ENCODE data around the gene MIS18A.

DNA sequence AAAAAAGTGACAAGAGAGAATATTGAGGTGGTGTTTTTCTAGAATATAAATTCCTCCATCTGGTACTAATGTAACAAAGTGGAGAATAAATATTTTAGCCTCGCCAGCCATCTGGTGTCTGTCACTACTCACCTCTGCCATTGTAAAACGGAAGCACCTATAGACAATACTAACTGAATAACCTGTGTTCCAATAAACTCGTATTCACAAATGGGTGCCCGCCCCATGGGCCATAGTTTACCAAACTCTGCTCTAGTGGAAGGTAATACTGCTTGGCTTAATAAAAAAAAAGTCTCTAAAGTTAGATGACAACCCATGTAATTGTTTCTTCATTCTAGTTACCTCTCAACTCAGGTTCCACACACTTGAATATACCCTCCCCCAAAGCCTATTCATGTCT lies 8.1 kb downstream of the MIS18A start:
- TF ChIP-seq, protein P1, sequence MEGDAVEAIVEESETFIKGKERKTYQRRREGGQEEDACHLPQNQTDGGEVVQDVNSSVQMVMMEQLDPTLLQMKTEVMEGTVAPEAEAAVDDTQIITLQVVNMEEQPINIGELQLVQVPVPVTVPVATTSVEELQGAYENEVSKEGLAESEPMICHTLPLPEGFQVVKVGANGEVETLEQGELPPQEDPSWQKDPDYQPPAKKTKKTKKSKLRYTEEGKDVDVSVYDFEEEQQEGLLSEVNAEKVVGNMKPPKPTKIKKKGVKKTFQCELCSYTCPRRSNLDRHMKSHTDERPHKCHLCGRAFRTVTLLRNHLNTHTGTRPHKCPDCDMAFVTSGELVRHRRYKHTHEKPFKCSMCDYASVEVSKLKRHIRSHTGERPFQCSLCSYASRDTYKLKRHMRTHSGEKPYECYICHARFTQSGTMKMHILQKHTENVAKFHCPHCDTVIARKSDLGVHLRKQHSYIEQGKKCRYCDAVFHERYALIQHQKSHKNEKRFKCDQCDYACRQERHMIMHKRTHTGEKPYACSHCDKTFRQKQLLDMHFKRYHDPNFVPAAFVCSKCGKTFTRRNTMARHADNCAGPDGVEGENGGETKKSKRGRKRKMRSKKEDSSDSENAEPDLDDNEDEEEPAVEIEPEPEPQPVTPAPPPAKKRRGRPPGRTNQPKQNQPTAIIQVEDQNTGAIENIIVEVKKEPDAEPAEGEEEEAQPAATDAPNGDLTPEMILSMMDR (IDR thresholded peaks at IDR 0.05; ENCODE audit: low read length) = no peak
- no peak for TF ChIP-seq EZH2 (optimal IDR thresholded peaks at IDR 0.05; ENCODE audit: low read depth, low read length)

Data from MM.1S (cell line).